CD14-positive monocyte (primary cell): ENCODE measurements around the gene VASH1. TPM values are rescaled to one million over a fixed set of nuclear protein-coding genes. Genes with fewer than 3 reads are reported as not detected.
A peak's percentile ranks its signal among the peaks of the same experiment; 100 is the strongest.

Experiments
- DNase-seq, 3 donors: peaks; one replicate each; pipeline ENCODE4 v3.0.0-alpha.2; 2011 to 2022
- H2AFZ ChIP-seq: 2 replicates; pipeline ENCODE4 v1.6.0; 2012; ENCODE audit warnings: mild to moderate bottlenecking, low read depth, low read length, inconsistent platforms; ENCODE audit not compliant: insufficient read depth, poor library complexity, severe bottlenecking
- H3K27ac ChIP-seq, 2 donors: 1 replicate in 1 of 2; 2 replicates in 1 of 2; pipeline ENCODE4 v1.5.1; 2012 to 2013; ENCODE audit warnings: low read length in 2 of 2, control low read depth in 1 of 2, inconsistent platforms in 1 of 2, low read depth in 1 of 2, mild to moderate bottlenecking in 1 of 2
- H3K27me3 ChIP-seq, 2 donors: one replicate each; pipeline versions ENCODE4 v1.6.0 to v1.6.1; 2011 to 2013; ENCODE audit warnings: low read length in 2 of 2; ENCODE audit not compliant: control insufficient read depth in 2 of 2, insufficient read depth in 2 of 2
- H3K36me3 ChIP-seq, 2 donors: replicated peaks in 1 of 2; 1 replicate in 1 of 2; 2 replicates in 1 of 2; pipeline versions ENCODE4 v1.5.1 to v1.6.1; 2012 to 2013; ENCODE audit warnings: low read length in 2 of 2, control low read depth in 1 of 2, inconsistent platforms in 1 of 2, mild to moderate bottlenecking in 1 of 2; ENCODE audit not compliant: insufficient read depth in 2 of 2, control insufficient read depth in 1 of 2
- H3K4me1 ChIP-seq, 2 donors: 1 replicate in 1 of 2; 2 replicates in 1 of 2; pipeline versions ENCODE4 v1.5.1 to v1.6.1; 2012 to 2013; ENCODE audit warnings: low read length in 2 of 2, control low read depth in 1 of 2, inconsistent platforms in 1 of 2, mild to moderate bottlenecking in 1 of 2, moderate library complexity in 1 of 2; ENCODE audit not compliant: insufficient read depth in 2 of 2, control insufficient read depth in 1 of 2
- H3K4me2 ChIP-seq: replicated peaks from 2 replicates; pipeline ENCODE3; 2012; ENCODE audit warnings: low read length, moderate library complexity, mild to moderate bottlenecking; ENCODE audit not compliant: poor library complexity, severe bottlenecking; ENCODE audit errors: extremely low read depth
- H3K4me3 ChIP-seq, 3 experiments: fragments of 200-600 bp in 1 of 3; sonication (generic) in 1 of 3; replicated peaks in 1 of 3; 1 replicate in 2 of 3; 2 replicates in 1 of 3; pipeline ENCODE4 v1.5.1; 2011 to 2013; ENCODE audit warnings: low read length in 3 of 3, mild to moderate bottlenecking in 3 of 3, control low read depth in 2 of 3, low read depth in 2 of 3, inconsistent platforms in 1 of 3, moderate library complexity in 1 of 3
- H3K79me2 ChIP-seq: 2 replicates; pipeline ENCODE4 v1.6.0; 2012; ENCODE audit warnings: mild to moderate bottlenecking, control low read depth, inconsistent platforms, low read length, moderate library complexity; ENCODE audit not compliant: insufficient read depth
- H3K9ac ChIP-seq: 2 replicates; pipeline ENCODE4 v1.6.0; 2017; ENCODE audit warnings: low read length, mild to moderate bottlenecking; ENCODE audit not compliant: insufficient read depth, poor library complexity, severe bottlenecking
- H3K9me3 ChIP-seq, 2 donors: replicated peaks in 1 of 2; 1 replicate in 1 of 2; 2 replicates in 1 of 2; pipeline versions ENCODE4 v1.5.1 to v1.6.1; 2012 to 2013; ENCODE audit warnings: low read length in 2 of 2, control low read depth in 1 of 2; ENCODE audit not compliant: control insufficient read depth in 1 of 2, insufficient read depth in 1 of 2
- H4K20me1 ChIP-seq: 2 replicates; pipeline ENCODE4 v1.6.0; 2012; ENCODE audit warnings: mild to moderate bottlenecking, low read length, control low read depth, moderate library complexity; ENCODE audit not compliant: insufficient read depth
- H3K27ac Mint-ChIP-seq, 7 donors: one replicate each; pipeline ENCODE4 v1.8.0; 2020; ENCODE audit warnings: mild to moderate bottlenecking in 7 of 7, mixed read lengths in 7 of 7, moderate library complexity in 6 of 7, inconsistent platforms in 2 of 7
- H3K27me3 Mint-ChIP-seq, 3 donors: one replicate each; pipeline ENCODE4 v1.8.0; 2021 to 2022; ENCODE audit warnings: low read depth in 3 of 3, mild to moderate bottlenecking in 3 of 3, mixed read lengths in 3 of 3, moderate library complexity in 3 of 3, inconsistent platforms in 1 of 3
- H3K36me3 Mint-ChIP-seq, 2 donors: one replicate each; pipeline ENCODE4 v1.8.0; 2020; ENCODE audit warnings: mixed read lengths in 2 of 2, inconsistent platforms in 1 of 2, mild to moderate bottlenecking in 1 of 2
- H3K4me1 Mint-ChIP-seq: one replicate; pipeline ENCODE4 v1.8.0; 2020; ENCODE audit warnings: mild to moderate bottlenecking, mixed read lengths
- H3K4me3 Mint-ChIP-seq, 2 donors: one replicate each; pipeline ENCODE4 v1.8.0; 2020; ENCODE audit warnings: mild to moderate bottlenecking in 2 of 2, mixed read lengths in 2 of 2, moderate library complexity in 1 of 2
- H3K9me3 Mint-ChIP-seq, 7 donors: one replicate each; pipeline ENCODE4 v1.8.0; 2020 to 2022; ENCODE audit warnings: mixed read lengths in 7 of 7, mild to moderate bottlenecking in 6 of 7, moderate library complexity in 6 of 7, inconsistent platforms in 2 of 7
- WGBS: methylation state at CpG from one replicate; pipeline ENCODE4 v1.1.5; 2013; ENCODE audit warnings: missing lambda C conversion rate; ENCODE audit not compliant: insufficient coverage; 5-methylcytosine and 5-hydroxymethylcytosine counted together
- intact Hi-C, 2 donors: fragments of 100-400 bp; cut with micrococcal nuclease; formaldehyde crosslinking; loops; one replicate each; pipeline versions ENCODE4 v1.15.0 to v1.15.1; 2023
- polyA plus RNA-seq, 3 donors: library from polyadenylated mRNA; depleted of rRNA in 1 of 3; unstranded in 2 of 3; stranded (reverse) in 1 of 3; fragments of 300-500 nt in 2 of 3; fragments of >200 nt in 1 of 3; fragmentation: Illumina TruSeq in 2 of 3; gene quantifications; 1 replicate in 2 of 3; 2 replicates in 1 of 3; pipeline ENCODE4 v1.2.3, GENCODE V29; 2012 to 2021
- TF ChIP-seq, protein P1 (sequence below): fragments of 200-600 bp; IDR thresholded peaks from one replicate; pipeline ENCODE4 v1.8.0; 2022; ENCODE audit warnings: antibody characterized with exemption, mild to moderate bottlenecking

Gene VASH1
- polyA plus RNA-seq, 3 donors = 2.5 to 10.5 (median 3.3) TPM

DNA sequence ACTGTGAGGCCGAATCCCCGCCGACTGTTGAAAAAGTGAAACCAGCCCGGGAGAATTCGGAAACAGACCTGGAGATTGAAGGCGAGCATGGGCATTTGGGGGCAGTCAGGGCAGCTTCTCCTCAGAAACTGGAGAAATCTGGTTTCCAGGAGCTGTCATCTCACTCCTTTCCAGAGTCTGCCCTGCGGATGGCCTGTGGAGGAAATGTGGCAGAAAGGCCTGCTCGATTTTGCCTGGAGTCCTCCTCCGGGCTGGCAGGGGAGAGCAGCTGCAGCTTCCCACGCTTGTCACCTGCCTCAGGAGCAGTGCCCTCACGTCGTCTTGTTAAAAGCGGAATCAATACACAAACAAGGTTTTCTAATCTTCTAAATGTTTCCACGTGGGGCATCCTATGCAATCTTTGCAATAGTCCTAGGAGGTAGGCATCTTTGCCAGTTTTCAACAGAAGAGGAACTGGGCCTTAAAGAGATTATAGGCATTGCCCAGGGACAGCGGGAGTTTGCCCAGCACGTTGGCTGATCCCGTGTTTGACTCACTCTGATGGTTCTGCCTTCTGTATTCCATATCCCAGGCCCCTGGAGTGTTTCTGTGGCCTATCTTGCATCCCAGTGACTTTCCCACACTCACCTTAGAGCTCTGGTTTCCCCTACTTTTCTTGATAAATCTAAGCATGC is 67.2 kb downstream of the VASH1 start:
- Histone ChIP-seq H3K4me3 (no peak overlapping the region), H2AFZ (no peak overlapping the region), H3K4me2 (no peak overlapping the region), H3K79me2 (no peaks in the 10 kb centered on the region), H4K20me1 (no peaks in the 10 kb centered on the region), H3K36me3 (no peaks in the 10 kb centered on the region), H3K9me3 (no peaks in the 10 kb centered on the region), H3K27ac (peak overlapping the region in 1 of 2 donors; percentile 21), H3K4me1 (peaks cover 15 to 21% of the 10 kb centered on the region in 2 donors), H3K9ac (no peak overlapping the region), H3K27me3 (no peaks in the 10 kb centered on the region)
- intact Hi-C loops = no loop called here
- Mint-ChIP-seq H3K36me3 (peaks cover 12 to 25% of the 10 kb centered on the region in 2 donors), H3K4me1 (peaks cover 39% of the 10 kb centered on the region), H3K27me3 (peaks cover 0 to 2% (median 2%) of the 10 kb centered on the region in 3 donors), H3K9me3 (peaks cover 0 to 4% (median 0%) of the 10 kb centered on the region in 7 donors), H3K4me3 (no peak overlapping the region), H3K27ac (peak overlapping the region in 6 of 7 donors; percentile 25 to 91 (median 73))
- 94% methylated on average over 14 of the region's 17 CpGs for WGBS
- peak in 1 of 3 donors; percentile 40 for DNase-seq
- TF ChIP-seq, protein P1, sequence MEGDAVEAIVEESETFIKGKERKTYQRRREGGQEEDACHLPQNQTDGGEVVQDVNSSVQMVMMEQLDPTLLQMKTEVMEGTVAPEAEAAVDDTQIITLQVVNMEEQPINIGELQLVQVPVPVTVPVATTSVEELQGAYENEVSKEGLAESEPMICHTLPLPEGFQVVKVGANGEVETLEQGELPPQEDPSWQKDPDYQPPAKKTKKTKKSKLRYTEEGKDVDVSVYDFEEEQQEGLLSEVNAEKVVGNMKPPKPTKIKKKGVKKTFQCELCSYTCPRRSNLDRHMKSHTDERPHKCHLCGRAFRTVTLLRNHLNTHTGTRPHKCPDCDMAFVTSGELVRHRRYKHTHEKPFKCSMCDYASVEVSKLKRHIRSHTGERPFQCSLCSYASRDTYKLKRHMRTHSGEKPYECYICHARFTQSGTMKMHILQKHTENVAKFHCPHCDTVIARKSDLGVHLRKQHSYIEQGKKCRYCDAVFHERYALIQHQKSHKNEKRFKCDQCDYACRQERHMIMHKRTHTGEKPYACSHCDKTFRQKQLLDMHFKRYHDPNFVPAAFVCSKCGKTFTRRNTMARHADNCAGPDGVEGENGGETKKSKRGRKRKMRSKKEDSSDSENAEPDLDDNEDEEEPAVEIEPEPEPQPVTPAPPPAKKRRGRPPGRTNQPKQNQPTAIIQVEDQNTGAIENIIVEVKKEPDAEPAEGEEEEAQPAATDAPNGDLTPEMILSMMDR = no peak

DNA sequence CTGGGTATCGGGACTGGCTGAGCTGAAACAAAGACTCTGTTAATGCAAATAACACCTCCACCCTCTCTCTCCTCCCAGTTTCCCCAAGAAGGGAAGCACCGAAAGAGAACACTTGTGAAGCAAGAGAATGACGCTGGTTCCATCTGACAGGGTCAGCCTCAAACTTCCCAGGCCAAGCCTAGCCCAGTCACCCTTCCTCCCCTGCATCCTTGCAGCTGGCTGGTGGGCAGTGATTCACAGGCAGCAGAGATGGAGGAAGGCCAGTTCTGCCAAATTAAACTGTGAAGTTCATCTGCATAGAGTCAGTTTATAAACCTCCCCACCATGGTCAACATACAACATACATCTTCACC is 67.7 kb downstream of the VASH1 start:
- H3K27me3 ChIP-seq = no peaks in the 10 kb centered on the region
- H3K4me1 ChIP-seq = peaks cover 15 to 21% of the 10 kb centered on the region in 2 donors
- no peak overlapping the region for H3K9ac ChIP-seq
- H2AFZ ChIP-seq = no peak overlapping the region
- H3K4me3 ChIP-seq = no peak overlapping the region
- Mint-ChIP-seq H3K9me3 (peaks cover 0 to 2% (median 0%) of the 10 kb centered on the region in 7 donors), H3K4me1 (peaks cover 39% of the 10 kb centered on the region), H3K4me3 (no peak overlapping the region), H3K27me3 (peaks cover 0 to 2% (median 2%) of the 10 kb centered on the region in 3 donors), H3K36me3 (peaks cover 14 to 27% of the 10 kb centered on the region in 2 donors), H3K27ac (peak overlapping the region in 6 of 7 donors; percentile 25 to 91 (median 73))
- no peaks in the 10 kb centered on the region for H3K9me3 ChIP-seq
- peak overlapping the region; percentile 4 to 47 for H3K27ac ChIP-seq
- intact Hi-C loops = no loop called here
- no peak overlapping the region for H3K4me2 ChIP-seq
- no peaks in the 10 kb centered on the region for H4K20me1 ChIP-seq
- no peaks in the 10 kb centered on the region for H3K36me3 ChIP-seq
- H3K79me2 ChIP-seq = no peaks in the 10 kb centered on the region
- TF ChIP-seq, protein P1 = no peak
- 88% methylated on average over 1 of the region's 3 CpGs for WGBS
- peak; percentile 27 to 81 (median 53) for DNase-seq
